Activated CD8-positive, alpha-beta T cell treated with anti-CD3 and anti-CD28 coated beads for 36 hours (primary cell): Measurements from ENCODE around the gene DNAJC8. TPM values are rescaled to one million over a fixed set of nuclear protein-coding genes. Genes with fewer than 3 reads are reported as not detected.

Experiments used
- ATAC-seq: fragments of 200-7000 bp; cut with Tn5 transposase; one replicate; pipeline ENCODE4 v1.10.0; 2021; ENCODE audit warnings: mild to moderate bottlenecking, moderate library complexity
- CTCF ChIA-PET: fragments of 350-600 bp; sonication (Branson Sonifier 250); formaldehyde crosslinking; loops from one replicate; lab custom pipeline; 2021; ENCODE audit warnings: antibody characterized with exemption; lab: Charles Lee
- POLR2A ChIA-PET: fragments of 350-600 bp; sonication (Branson Sonifier 250); formaldehyde crosslinking; loops from one replicate; lab custom pipeline; 2021; ENCODE audit warnings: antibody characterized with exemption; lab: Charles Lee
- DNase-seq: peaks from one replicate; pipeline ENCODE4 v3.0.0-alpha.2; 2020
- H3K27ac Mint-ChIP-seq: one replicate; pipeline ENCODE4 v1.8.0; 2021; ENCODE audit warnings: mild to moderate bottlenecking, mixed read lengths
- H3K27me3 Mint-ChIP-seq: one replicate; pipeline ENCODE4 v1.8.0; 2021; ENCODE audit warnings: mixed read lengths
- H3K36me3 Mint-ChIP-seq: one replicate; pipeline ENCODE4 v1.8.0; 2021; ENCODE audit warnings: low read depth, mixed read lengths
- H3K4me1 Mint-ChIP-seq: one replicate; pipeline ENCODE4 v1.8.0; 2021; ENCODE audit warnings: low read depth, mixed read lengths
- H3K4me3 Mint-ChIP-seq: one replicate; pipeline ENCODE4 v1.8.0; 2021; ENCODE audit warnings: mild to moderate bottlenecking, moderate library complexity, mixed read lengths
- H3K9me3 Mint-ChIP-seq: one replicate; pipeline ENCODE4 v1.8.0; 2021; ENCODE audit warnings: mixed read lengths
- CTCF ChIP-seq: fragments of 200-600 bp; IDR thresholded peaks from one replicate; pipeline ENCODE4 v1.8.0; 2022; ENCODE audit warnings: antibody characterized with exemption, mild to moderate bottlenecking
- intact Hi-C: fragments of 100-400 bp; cut with micrococcal nuclease; formaldehyde crosslinking; loops from one replicate; pipeline ENCODE4 v1.10.0; 2022
- total RNA-seq, 2 experiments: library from RNA; stranded (reverse); gene quantifications; one replicate each; pipeline ENCODE4 v1.2.3, GENCODE V29; 2021

DNAJC8 gene
- total RNA-seq, 2 experiments from 2014 or later: 103 to 105 TPM

GRCh38 chr1:28172713-28173150, 60.1 kb downstream of the DNAJC8 start:
- DNase-seq (peak; percentile 61), ATAC-seq (peak; percentile 25)
- Mint-ChIP-seq H3K4me3 (no peak overlapping the region), H3K27ac (no peak overlapping the region), H3K36me3 (no peaks in the 10 kb centered on the region), H3K27me3 (peaks cover 45% of the 10 kb centered on the region), H3K9me3 (no peaks in the 10 kb centered on the region), H3K4me1 (peaks cover 46% of the 10 kb centered on the region)
- POLR2A ChIA-PET: interaction anchor here (1.1 to 1.5 kb wide), 2 partner anchors 27 to 85 kb away, joined by 4 to 5 read pairs; no protein-coding TSS in a partner anchor
- CTCF ChIA-PET: interaction anchor here (1.2 kb wide), 1 partner anchor 24 kb away, joined by 5 read pairs; no protein-coding TSS in a partner anchor
- intact Hi-C loops: no loop called here
- no peak for TF ChIP-seq CTCF

GRCh38 chr1:28171246-28171645, 61.6 kb downstream of the DNAJC8 start:
- no peak for ATAC-seq
- ChIA-PET CTCF (no interaction called here), POLR2A (interaction anchor here (1.1 kb wide), 1 partner anchor 157 kb away, joined by 3 read pairs; the partner anchor contains the start of gene MED18)
- no peaks in the 10 kb centered on the region for H3K36me3 Mint-ChIP-seq
- no peak overlapping the region for H3K27ac Mint-ChIP-seq
- peaks cover 42% of the 10 kb centered on the region for H3K27me3 Mint-ChIP-seq
- peaks cover 50% of the 10 kb centered on the region for H3K4me1 Mint-ChIP-seq
- no peaks in the 10 kb centered on the region for H3K9me3 Mint-ChIP-seq
- no peak overlapping the region for H3K4me3 Mint-ChIP-seq
- intact Hi-C loops: no loop called here
- no peak for TF ChIP-seq CTCF
- DNase-seq: no peak

GRCh38 chr1:28170001-28170596, 62.7 kb downstream of the DNAJC8 start:
- Mint-ChIP-seq H3K27me3 (peaks cover 37% of the 10 kb centered on the region), H3K4me1 (peaks cover 50% of the 10 kb centered on the region), H3K9me3 (peaks cover 2% of the 10 kb centered on the region), H3K36me3 (no peaks in the 10 kb centered on the region), H3K4me3 (no peak overlapping the region), H3K27ac (no peak overlapping the region)
- POLR2A ChIA-PET: interaction anchor here (0.6 to 1.6 kb wide), 8 partner anchors 9 to 199 kb away, joined by 3 to 6 read pairs (median 6); partner anchors contain the start of gene EYA3
- intact Hi-C loops: no loop called here
- ATAC-seq (no peak), DNase-seq (no peak)
- TF ChIP-seq CTCF: no peak
- CTCF ChIA-PET: interaction anchor here (0.9 to 1.4 kb wide), 2 partner anchors 39 to 58 kb away, joined by 3 to 4 read pairs; no protein-coding TSS in a partner anchor

- H3K27ac Mint-ChIP-seq: no peak overlapping the region
- peaks cover 35% of the 10 kb centered on the region for H3K27me3 Mint-ChIP-seq
- peaks cover 10% of the 10 kb centered on the region for H3K4me1 Mint-ChIP-seq
- CTCF ChIA-PET: interaction anchor here (0.6 to 1.0 kb wide), 2 partner anchors 72 to 560 kb away, joined by 3 to 4 read pairs; no protein-coding TSS in a partner anchor
- ATAC-seq (no peak), DNase-seq (no peak)
- H3K36me3 Mint-ChIP-seq: no peaks in the 10 kb centered on the region
- peaks cover 2% of the 10 kb centered on the region for H3K9me3 Mint-ChIP-seq
- POLR2A ChIA-PET: no interaction called here
- TF ChIP-seq CTCF: no peak
- intact Hi-C loops: no loop called here
- H3K4me3 Mint-ChIP-seq: no peak overlapping the region
These were observed 69.2 kb downstream of the DNAJC8 start for GRCh38 chr1:28163496-28164161.
